H1 (cell line): Measurements from ENCODE around the gene SMIM28.

Experiments
- CTCF ChIP-seq, 3 experiments: IDR thresholded peaks; 1 replicate in 2 of 3; 2 replicates in 1 of 3; pipeline versions ENCODE4 v1.5.1 to v1.6.1; 2011; ENCODE audit warnings: low read length in 3 of 3, mild to moderate bottlenecking in 3 of 3, inconsistent platforms in 2 of 3, low read depth in 1 of 3, moderate library complexity in 1 of 3; ENCODE audit not compliant: insufficient read depth in 1 of 3; ENCODE audit errors: control extremely low read depth in 1 of 3
- EGR1 ChIP-seq: IDR thresholded peaks from 2 replicates; pipeline ENCODE4 v1.6.1; 2011; ENCODE audit warnings: low read depth, low read length, borderline replicate concordance
- ZNF274 ChIP-seq: IDR thresholded peaks from 2 replicates; pipeline ENCODE4 v1.7.0; 2012; ENCODE audit warnings: low read length, borderline replicate concordance; ENCODE audit errors: extremely low read depth

GRCh38 chr6:138378463-138378862, 758 bp downstream of the SMIM28 start:
- TF ChIP-seq EGR1 = no peak
- TF ChIP-seq CTCF (IDR thresholded peaks at IDR 0.05; ENCODE audit: control extremely low read depth in 1 of 3, insufficient read depth in 1 of 3, low read depth in 1 of 3, low read length in 3 of 3) = no peak
- no peak for TF ChIP-seq ZNF274
